MM.1S (cell line): ENCODE measurements around the gene PTPN13.

ENCODE experiments used
- DNase-seq: peaks from one replicate; pipeline ENCODE4 v3.0.0-alpha.2; 2015
- H2AFZ ChIP-seq: fragments of 300-600 bp; sonication (generic); 2 replicates; pipeline ENCODE4 v1.6.0; 2016; ENCODE audit warnings: antibody characterized with exemption, low read length
- H3F3A ChIP-seq: fragments of 300-600 bp; sonication (generic); 2 replicates; pipeline ENCODE4 v1.6.1; 2016; ENCODE audit warnings: mild to moderate bottlenecking, antibody characterized with exemption, low read length, moderate library complexity, mixed read lengths; ENCODE audit not compliant: insufficient read depth
- H3K27ac ChIP-seq: fragments of 300-600 bp; sonication (generic); 2 replicates; pipeline ENCODE4 v1.5.1; 2016; ENCODE audit warnings: mild to moderate bottlenecking, low read length
- H3K27me3 ChIP-seq: fragments of 300-600 bp; sonication (generic); replicated peaks from 2 replicates; pipeline ENCODE4 v1.6.0; 2016; ENCODE audit warnings: low read length; ENCODE audit not compliant: insufficient read depth
- H3K36me3 ChIP-seq: fragments of 300-600 bp; sonication (generic); replicated peaks from 2 replicates; pipeline ENCODE4 v1.6.1; 2016; ENCODE audit warnings: mild to moderate bottlenecking, low read length, mixed read lengths; ENCODE audit not compliant: insufficient read depth
- H3K4me1 ChIP-seq: fragments of 300-600 bp; sonication (generic); 2 replicates; pipeline ENCODE4 v1.6.1; 2016; ENCODE audit warnings: low read length, mixed read lengths
- H3K4me2 ChIP-seq: fragments of 300-600 bp; sonication (generic); 2 replicates; pipeline ENCODE4 v1.6.0; 2016; ENCODE audit warnings: low read depth, low read length
- H3K4me3 ChIP-seq: fragments of 300-600 bp; sonication (generic); 2 replicates; pipeline ENCODE4 v1.5.1; 2016; ENCODE audit warnings: low read length, mixed read lengths
- H3K79me2 ChIP-seq: fragments of 300-600 bp; sonication (generic); 2 replicates; pipeline ENCODE4 v1.6.1; 2016; ENCODE audit warnings: mixed run types, low read length, mixed read lengths
- H3K9ac ChIP-seq: fragments of 300-600 bp; sonication (generic); 2 replicates; pipeline ENCODE4 v1.6.1; 2016; ENCODE audit warnings: low read length, mixed read lengths
- H3K9me2 ChIP-seq: fragments of 300-600 bp; sonication (generic); replicated peaks from 2 replicates; pipeline ENCODE4 v1.6.1; 2016; ENCODE audit warnings: mild to moderate bottlenecking, low read length, mixed read lengths; ENCODE audit not compliant: insufficient read depth
- H3K9me3 ChIP-seq: fragments of 300-600 bp; sonication (generic); replicated peaks from 2 replicates; pipeline ENCODE4 v1.6.1; 2016; ENCODE audit warnings: mild to moderate bottlenecking, low read length, mixed read lengths; ENCODE audit not compliant: insufficient read depth
- H4K20me1 ChIP-seq: fragments of 300-600 bp; sonication (generic); 2 replicates; pipeline ENCODE4 v1.6.1; 2016; ENCODE audit warnings: mild to moderate bottlenecking, low read length, moderate library complexity, mixed read lengths; ENCODE audit not compliant: insufficient read depth
- EZH2 ChIP-seq: fragments of 300-600 bp; sonication (generic); optimal IDR thresholded peaks from 2 replicates; pipeline ENCODE3; 2017; ENCODE audit warnings: low read depth, mild to moderate bottlenecking, antibody characterized with exemption, low read length, mixed read lengths
- EZH2phosphoT487 ChIP-seq: fragments of 300-600 bp; sonication (generic); IDR thresholded peaks from 2 replicates; pipeline ENCODE4 v1.6.1; 2018; ENCODE audit warnings: antibody characterized with exemption, low read length
- TF ChIP-seq, protein P1 (sequence below): fragments of 300-600 bp; sonication (generic); IDR thresholded peaks from 2 replicates; pipeline ENCODE4 v1.5.1; 2016; ENCODE audit warnings: antibody characterized with exemption, low read length, mixed read lengths

Gene PTPN13

GRCh38 chr4:86825511-86825910, 231.4 kb downstream of the PTPN13 start:
- no peak for TF ChIP-seq EZH2phosphoT487
- TF ChIP-seq, protein P1, sequence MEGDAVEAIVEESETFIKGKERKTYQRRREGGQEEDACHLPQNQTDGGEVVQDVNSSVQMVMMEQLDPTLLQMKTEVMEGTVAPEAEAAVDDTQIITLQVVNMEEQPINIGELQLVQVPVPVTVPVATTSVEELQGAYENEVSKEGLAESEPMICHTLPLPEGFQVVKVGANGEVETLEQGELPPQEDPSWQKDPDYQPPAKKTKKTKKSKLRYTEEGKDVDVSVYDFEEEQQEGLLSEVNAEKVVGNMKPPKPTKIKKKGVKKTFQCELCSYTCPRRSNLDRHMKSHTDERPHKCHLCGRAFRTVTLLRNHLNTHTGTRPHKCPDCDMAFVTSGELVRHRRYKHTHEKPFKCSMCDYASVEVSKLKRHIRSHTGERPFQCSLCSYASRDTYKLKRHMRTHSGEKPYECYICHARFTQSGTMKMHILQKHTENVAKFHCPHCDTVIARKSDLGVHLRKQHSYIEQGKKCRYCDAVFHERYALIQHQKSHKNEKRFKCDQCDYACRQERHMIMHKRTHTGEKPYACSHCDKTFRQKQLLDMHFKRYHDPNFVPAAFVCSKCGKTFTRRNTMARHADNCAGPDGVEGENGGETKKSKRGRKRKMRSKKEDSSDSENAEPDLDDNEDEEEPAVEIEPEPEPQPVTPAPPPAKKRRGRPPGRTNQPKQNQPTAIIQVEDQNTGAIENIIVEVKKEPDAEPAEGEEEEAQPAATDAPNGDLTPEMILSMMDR: no peak
- no peak for TF ChIP-seq EZH2
- Histone ChIP-seq H3K4me2 (no peak overlapping the region), H2AFZ (no peak overlapping the region), H4K20me1 (no peaks in the 10 kb centered on the region), H3F3A (no peaks in the 10 kb centered on the region), H3K9ac (no peak overlapping the region), H3K4me1 (peaks cover 5% of the 10 kb centered on the region; the same call in 1 of the 2 replicates), H3K9me2 (no peaks in the 10 kb centered on the region), H3K79me2 (no peaks in the 10 kb centered on the region), H3K36me3 (no peaks in the 10 kb centered on the region), H3K27ac (no peak overlapping the region), H3K27me3 (no peaks in the 10 kb centered on the region), H3K9me3 (no peaks in the 10 kb centered on the region), H3K4me3 (no peak overlapping the region)
- no peak for DNase-seq

DNA sequence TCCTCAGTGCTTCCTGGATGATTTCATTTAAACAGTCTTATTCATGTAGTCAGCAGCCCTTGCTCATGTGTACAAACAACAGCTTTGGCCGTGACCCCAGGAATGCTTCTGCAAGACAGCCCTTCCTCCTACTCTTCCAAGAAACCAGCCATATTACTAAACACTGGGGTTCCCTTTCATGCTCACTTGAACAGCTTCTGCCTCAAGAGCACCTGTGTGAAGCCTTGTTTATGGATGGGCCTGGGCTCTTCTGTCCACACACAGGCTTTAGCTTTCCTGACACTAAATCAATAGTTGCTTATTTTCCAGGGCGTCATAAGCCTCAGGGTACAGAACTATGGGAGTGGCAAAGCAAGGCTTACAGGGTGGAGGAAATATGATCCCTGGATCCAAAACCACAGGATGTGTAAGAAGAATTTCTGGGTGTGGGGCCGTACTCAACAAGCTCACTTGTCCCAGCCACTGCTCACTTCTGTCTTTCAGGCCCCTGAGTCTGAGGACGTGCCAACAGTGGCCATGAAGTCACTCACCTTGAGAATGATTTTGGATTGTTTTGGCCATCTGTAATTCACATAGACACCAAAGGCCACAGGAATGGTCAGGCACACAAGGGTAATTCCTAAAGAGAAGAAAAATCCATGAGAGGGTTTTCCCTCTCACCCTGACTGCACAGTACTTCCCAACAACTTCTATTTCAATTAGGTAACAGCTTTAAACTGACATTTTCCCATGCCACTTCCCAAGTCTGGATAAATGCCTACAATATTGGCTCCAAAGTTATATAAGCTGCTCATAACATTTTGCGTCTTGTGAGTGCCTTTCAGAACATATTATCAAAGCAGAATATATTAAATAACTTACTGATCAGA, 237.4 kb downstream of the PTPN13 start:
- H3K27ac ChIP-seq: no peak overlapping the region
- peaks cover 5% of the 10 kb centered on the region; the same call in 1 of the 2 replicates for H3K4me1 ChIP-seq
- no peaks in the 10 kb centered on the region for H3K27me3 ChIP-seq
- no peaks in the 10 kb centered on the region for H3K9me2 ChIP-seq
- TF ChIP-seq EZH2: no peak
- TF ChIP-seq, protein P1: no peak
- no peak for TF ChIP-seq EZH2phosphoT487
- no peak overlapping the region for H3K4me3 ChIP-seq
- no peaks in the 10 kb centered on the region for H3K79me2 ChIP-seq
- no peak overlapping the region for H3K9ac ChIP-seq
- H4K20me1 ChIP-seq: no peaks in the 10 kb centered on the region
- H3F3A ChIP-seq: no peaks in the 10 kb centered on the region
- no peak overlapping the region for H3K4me2 ChIP-seq
- no peaks in the 10 kb centered on the region for H3K36me3 ChIP-seq
- H2AFZ ChIP-seq: no peak overlapping the region
- DNase-seq: no peak
- H3K9me3 ChIP-seq: no peaks in the 10 kb centered on the region

- Histone ChIP-seq H3K4me1 (no peaks in the 10 kb centered on the region), H4K20me1 (no peaks in the 10 kb centered on the region), H3K27me3 (no peaks in the 10 kb centered on the region), H3K9me3 (no peaks in the 10 kb centered on the region), H3F3A (no peaks in the 10 kb centered on the region), H3K4me3 (no peak overlapping the region), H3K36me3 (no peaks in the 10 kb centered on the region), H3K27ac (no peak overlapping the region), H2AFZ (no peak overlapping the region), H3K9me2 (no peaks in the 10 kb centered on the region), H3K4me2 (no peak overlapping the region), H3K79me2 (no peaks in the 10 kb centered on the region), H3K9ac (no peak overlapping the region)
- DNase-seq: no peak
- TF ChIP-seq EZH2 (no peak), EZH2phosphoT487 (no peak)
- TF ChIP-seq, protein P1: no peak
Observed at GRCh38 chr4:86833615-86834014, 239.5 kb downstream of the PTPN13 start.
